Measurements from ENCODE around the gene CMIP.
"Not testable (repeated sequence)": the region's sequence is repeated elsewhere in the genome, so short reads cannot be mapped to it uniquely, and the experiment has no call there.

The CMIP gene

DNA sequence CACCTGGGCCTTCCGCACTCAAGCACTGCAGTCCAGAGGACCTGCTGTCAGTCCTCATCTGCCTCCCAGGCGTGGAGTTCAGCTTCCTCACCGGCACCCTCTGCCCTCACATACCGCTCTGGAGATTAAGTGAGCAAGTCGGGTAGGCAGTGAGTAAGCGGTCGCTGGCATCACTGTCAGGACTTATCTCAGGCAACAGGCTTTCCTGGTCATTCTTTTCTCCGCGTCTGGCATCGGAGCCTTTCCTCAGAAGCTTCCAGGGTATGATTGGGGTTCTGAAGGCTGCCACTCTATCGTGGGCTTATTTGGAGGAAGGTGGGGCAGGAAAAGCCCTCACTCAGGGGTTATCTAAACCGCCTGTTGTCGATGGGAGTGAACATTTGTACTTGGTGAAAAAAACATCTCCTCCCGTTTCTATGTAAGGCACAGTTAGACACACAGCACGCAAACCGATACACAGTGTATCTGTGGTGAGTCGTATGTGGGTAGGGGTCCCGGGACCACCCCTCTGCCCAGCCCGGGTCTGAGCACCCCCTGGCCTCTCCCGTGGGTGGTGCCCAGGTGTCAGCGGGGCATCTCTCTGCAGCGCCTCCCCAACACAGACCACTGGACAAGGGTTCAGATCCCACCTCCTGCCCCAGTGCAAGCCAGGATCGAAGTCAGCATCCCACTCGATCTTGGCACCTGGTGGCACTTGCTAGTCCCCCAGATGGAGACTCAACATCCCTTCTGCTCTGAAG, 242.0 kb downstream of the CMIP start:
- peaks cover 0 to 37% (median 22%) of the 10 kb centered on the region in 4 experiments for H3K4me1 ChIP-seq (ENCODE audit: control extremely low read depth in 1 of 4, control insufficient read depth in 4 of 4, insufficient read depth in 4 of 4, low read length in 3 of 4)
- 32% methylated on average over 19 of the region's 24 CpGs for WGBS (ENCODE audit: insufficient coverage)
- H3K27ac ChIP-seq (ENCODE audit: insufficient read depth in 1 of 2, low read depth in 1 of 2, low read length in 2 of 2, poor library complexity in 1 of 2, severe bottlenecking in 2 of 2) = peak overlapping the region; percentile 74 to 84
- H3K9me3 ChIP-seq (ENCODE audit: control extremely low read depth in 1 of 5, control insufficient read depth in 4 of 5, insufficient read depth in 2 of 5, low read depth in 1 of 5, low read length in 4 of 5) = no peaks in the 10 kb centered on the region
- H3K27me3 ChIP-seq (replicated peaks in 2 of 5; ENCODE audit: control insufficient read depth in 4 of 5, insufficient read depth in 5 of 5, low read length in 4 of 5) = no peaks in the 10 kb centered on the region
- peak overlapping the region in 3 of 7 experiments; percentile 2 to 41 (median 4) for H3K4me3 ChIP-seq (ENCODE audit: control insufficient read depth in 1 of 7, extremely low read depth in 1 of 7, insufficient read depth in 4 of 7, low read depth in 2 of 7, low read length in 6 of 7)
- CTCF ChIA-PET = interaction anchor here (0.9 to 3.1 kb wide), 6 partner anchors 10 to 62 kb away, joined by 3 to 29 read pairs (median 6); no protein-coding TSS in a partner anchor
- peak; percentile 92 to 96 (median 94) for DNase-seq
- peaks cover 2 to 42% (median 3%) of the 10 kb centered on the region in 4 experiments for H3K36me3 ChIP-seq (ENCODE audit: control insufficient read depth in 4 of 4, insufficient read depth in 4 of 4, low read length in 3 of 4)
- POLR2A ChIA-PET = interaction anchor here (0.6 to 1.6 kb wide), 4 partner anchors 9 to 54 kb away, joined by 3 to 5 read pairs (median 4); no protein-coding TSS in a partner anchor

DNA sequence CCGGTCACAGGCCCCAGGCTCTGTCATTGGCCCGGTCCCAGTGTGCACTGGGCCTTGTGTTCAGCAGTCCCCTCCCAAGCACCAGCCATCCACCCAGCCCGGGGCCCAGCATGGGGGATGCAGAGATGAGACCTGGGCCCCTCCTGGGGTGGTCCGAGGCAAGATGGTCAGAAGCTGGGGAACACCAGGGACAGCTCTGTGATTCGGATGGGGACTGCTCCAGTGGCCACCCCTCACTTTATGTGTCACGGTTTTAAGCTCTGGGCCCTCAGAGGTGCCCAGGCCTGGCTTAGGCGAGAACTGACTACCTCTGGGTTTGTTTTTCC, 242.5 kb downstream of the CMIP start:
- CTCF ChIA-PET = interaction anchor here (0.9 to 3.1 kb wide), 7 partner anchors 9 to 70 kb away, joined by 3 to 29 read pairs (median 4); no protein-coding TSS in a partner anchor
- Histone ChIP-seq H3K36me3 (ENCODE audit: control insufficient read depth in 4 of 4, insufficient read depth in 4 of 4, low read length in 3 of 4) (peaks cover 0 to 45% (median 8%) of the 10 kb centered on the region in 4 experiments), H3K4me1 (ENCODE audit: control extremely low read depth in 1 of 4, control insufficient read depth in 4 of 4, insufficient read depth in 4 of 4, low read length in 3 of 4) (peaks cover 0 to 37% (median 22%) of the 10 kb centered on the region in 4 experiments), H3K27me3 (replicated peaks in 2 of 5; ENCODE audit: control insufficient read depth in 4 of 5, insufficient read depth in 5 of 5, low read length in 4 of 5) (no peaks in the 10 kb centered on the region), H3K4me3 (ENCODE audit: control insufficient read depth in 1 of 7, extremely low read depth in 1 of 7, insufficient read depth in 4 of 7, low read depth in 2 of 7, low read length in 6 of 7) (peak overlapping the region in 1 of 7 experiments; percentile 4), H3K9me3 (ENCODE audit: control extremely low read depth in 1 of 5, control insufficient read depth in 4 of 5, insufficient read depth in 2 of 5, low read depth in 1 of 5, low read length in 4 of 5) (no peaks in the 10 kb centered on the region), H3K27ac (ENCODE audit: insufficient read depth in 1 of 2, low read depth in 1 of 2, low read length in 2 of 2, poor library complexity in 1 of 2, severe bottlenecking in 2 of 2) (peak overlapping the region; percentile 74 to 84)
- 98% methylated on average over 5 of the region's 7 CpGs for WGBS (ENCODE audit: insufficient coverage)
- DNase-seq = no peak
- POLR2A ChIA-PET = interaction anchor here (1.4 kb wide), 1 partner anchor 8 kb away, joined by 5 read pairs; no protein-coding TSS in a partner anchor

DNA sequence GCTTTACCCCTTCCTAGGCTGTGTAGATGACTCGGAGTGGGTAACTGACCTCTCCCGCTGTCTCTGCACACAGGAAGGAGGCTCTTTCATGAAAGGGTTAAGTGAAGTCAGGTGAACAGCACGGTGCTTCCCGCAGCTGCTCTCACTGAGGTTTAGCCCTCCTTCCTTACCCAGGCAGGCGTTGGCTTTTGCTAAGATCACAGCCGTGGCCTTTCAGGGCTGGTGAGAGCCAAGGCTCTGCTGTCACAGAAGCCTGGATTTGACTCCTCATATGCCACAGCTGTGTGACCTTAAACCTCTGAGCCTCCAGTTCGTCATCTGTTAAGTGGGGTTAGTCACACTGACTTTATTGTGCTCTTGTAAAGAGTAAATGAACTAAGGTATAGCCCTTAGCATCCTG, 243.6 kb downstream of the CMIP start:
- WGBS (ENCODE audit: insufficient coverage) = 35% methylated on average over 5 of the region's 7 CpGs
- ChIA-PET CTCF (interaction anchor here (1.2 to 3.1 kb wide), 5 partner anchors 8 to 71 kb away, joined by 3 to 29 read pairs (median 4); no protein-coding TSS in a partner anchor), POLR2A (no interaction called here)
- Histone ChIP-seq H3K27ac (ENCODE audit: insufficient read depth in 1 of 2, low read depth in 1 of 2, low read length in 2 of 2, poor library complexity in 1 of 2, severe bottlenecking in 2 of 2) (peak overlapping the region; percentile 74 to 84), H3K27me3 (replicated peaks in 2 of 5; ENCODE audit: control insufficient read depth in 4 of 5, insufficient read depth in 5 of 5, low read length in 4 of 5) (no peaks in the 10 kb centered on the region), H3K4me1 (ENCODE audit: control extremely low read depth in 1 of 4, control insufficient read depth in 4 of 4, insufficient read depth in 4 of 4, low read length in 3 of 4) (peaks cover 0 to 37% (median 22%) of the 10 kb centered on the region in 4 experiments), H3K9me3 (ENCODE audit: control extremely low read depth in 1 of 5, control insufficient read depth in 4 of 5, insufficient read depth in 2 of 5, low read depth in 1 of 5, low read length in 4 of 5) (no peaks in the 10 kb centered on the region), H3K4me3 (ENCODE audit: control insufficient read depth in 1 of 7, extremely low read depth in 1 of 7, insufficient read depth in 4 of 7, low read depth in 2 of 7, low read length in 6 of 7) (no peak overlapping the region), H3K36me3 (ENCODE audit: control insufficient read depth in 4 of 4, insufficient read depth in 4 of 4, low read length in 3 of 4) (peaks cover 0 to 56% (median 16%) of the 10 kb centered on the region in 4 experiments)
- DNase-seq = no peak

DNA sequence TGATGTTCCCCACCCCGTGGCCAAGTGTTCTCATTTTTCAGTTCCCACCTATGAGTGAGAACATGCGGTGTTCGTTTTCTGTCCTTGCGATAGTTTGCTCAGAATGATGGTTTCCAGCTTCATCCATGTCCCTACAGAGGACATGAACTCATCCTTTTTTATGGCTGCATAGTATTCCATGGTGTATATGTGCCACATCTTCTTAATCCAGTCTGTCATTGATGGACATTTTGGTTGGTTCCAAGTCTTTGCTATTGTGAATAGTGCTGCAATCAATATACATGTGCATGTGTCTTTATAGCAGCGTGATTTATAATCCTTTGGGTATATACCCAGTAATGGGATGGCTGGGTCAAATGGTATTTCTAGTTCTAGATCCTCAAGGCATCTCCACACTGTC, 244.2 kb downstream of the CMIP start:
- DNase-seq; H3K27me3 ChIP-seq (replicated peaks in 2 of 5; ENCODE audit: control insufficient read depth in 4 of 5, insufficient read depth in 5 of 5, low read length in 4 of 5); POLR2A ChIA-PET; H3K4me3 ChIP-seq (ENCODE audit: control insufficient read depth in 1 of 7, extremely low read depth in 1 of 7, insufficient read depth in 4 of 7, low read depth in 2 of 7, low read length in 6 of 7); H3K27ac ChIP-seq (ENCODE audit: insufficient read depth in 1 of 2, low read depth in 1 of 2, low read length in 2 of 2, poor library complexity in 1 of 2, severe bottlenecking in 2 of 2); H3K9me3 ChIP-seq (ENCODE audit: control extremely low read depth in 1 of 5, control insufficient read depth in 4 of 5, insufficient read depth in 2 of 5, low read depth in 1 of 5, low read length in 4 of 5): not testable (repeated sequence)
- CTCF ChIA-PET = interaction anchor here (2.8 to 3.1 kb wide), 2 partner anchors 8 to 67 kb away, joined by 9 to 29 read pairs; no protein-coding TSS in a partner anchor
- Histone ChIP-seq H3K4me1 (ENCODE audit: control extremely low read depth in 1 of 4, control insufficient read depth in 4 of 4, insufficient read depth in 4 of 4, low read length in 3 of 4) (peaks cover 0 to 37% (median 22%) of the 10 kb centered on the region in 4 experiments), H3K36me3 (ENCODE audit: control insufficient read depth in 4 of 4, insufficient read depth in 4 of 4, low read length in 3 of 4) (peaks cover 0 to 63% (median 18%) of the 10 kb centered on the region in 4 experiments)
- 89% methylated on average over 1 of the region's 5 CpGs for WGBS (ENCODE audit: insufficient coverage)

GRCh38 chr16:81692021-81692420, 247.4 kb downstream of the CMIP start:
- CTCF ChIA-PET = interaction anchor here (0.9 to 14.1 kb wide), 3 partner anchors 27 to 71 kb away, joined by 3 to 234 read pairs (median 3); no protein-coding TSS in a partner anchor
- Histone ChIP-seq H3K4me3 (ENCODE audit: control insufficient read depth in 1 of 7, extremely low read depth in 1 of 7, insufficient read depth in 4 of 7, low read depth in 2 of 7, low read length in 6 of 7) (no peak overlapping the region), H3K36me3 (ENCODE audit: control insufficient read depth in 4 of 4, insufficient read depth in 4 of 4, low read length in 3 of 4) (peaks cover 3 to 61% (median 28%) of the 10 kb centered on the region in 4 experiments), H3K4me1 (ENCODE audit: control extremely low read depth in 1 of 4, control insufficient read depth in 4 of 4, insufficient read depth in 4 of 4, low read length in 3 of 4) (peaks cover 0 to 40% (median 18%) of the 10 kb centered on the region in 4 experiments), H3K27me3 (replicated peaks in 2 of 5; ENCODE audit: control insufficient read depth in 4 of 5, insufficient read depth in 5 of 5, low read length in 4 of 5) (no peaks in the 10 kb centered on the region), H3K9me3 (ENCODE audit: control extremely low read depth in 1 of 5, control insufficient read depth in 4 of 5, insufficient read depth in 2 of 5, low read depth in 1 of 5, low read length in 4 of 5) (no peaks in the 10 kb centered on the region), H3K27ac (ENCODE audit: insufficient read depth in 1 of 2, low read depth in 1 of 2, low read length in 2 of 2, poor library complexity in 1 of 2, severe bottlenecking in 2 of 2) (no peak overlapping the region)
- 98% methylated on average over 16 of the region's 16 CpGs for WGBS (ENCODE audit: insufficient coverage)
- DNase-seq = no peak
- POLR2A ChIA-PET = no interaction called here

- Histone ChIP-seq H3K27me3 (replicated peaks in 2 of 5; ENCODE audit: control insufficient read depth in 4 of 5, insufficient read depth in 5 of 5, low read length in 4 of 5) (no peaks in the 10 kb centered on the region), H3K27ac (ENCODE audit: insufficient read depth in 1 of 2, low read depth in 1 of 2, low read length in 2 of 2, poor library complexity in 1 of 2, severe bottlenecking in 2 of 2) (no peak overlapping the region), H3K4me3 (ENCODE audit: control insufficient read depth in 1 of 7, extremely low read depth in 1 of 7, insufficient read depth in 4 of 7, low read depth in 2 of 7, low read length in 6 of 7) (no peak overlapping the region), H3K9me3 (ENCODE audit: control extremely low read depth in 1 of 5, control insufficient read depth in 4 of 5, insufficient read depth in 2 of 5, low read depth in 1 of 5, low read length in 4 of 5) (no peaks in the 10 kb centered on the region), H3K4me1 (ENCODE audit: control extremely low read depth in 1 of 4, control insufficient read depth in 4 of 4, insufficient read depth in 4 of 4, low read length in 3 of 4) (peaks cover 0 to 36% (median 14%) of the 10 kb centered on the region in 4 experiments), H3K36me3 (ENCODE audit: control insufficient read depth in 4 of 4, insufficient read depth in 4 of 4, low read length in 3 of 4) (peaks cover 3 to 56% (median 29%) of the 10 kb centered on the region in 4 experiments)
- ChIA-PET CTCF (interaction anchor here (0.6 to 14.1 kb wide), 2 partner anchors 56 to 72 kb away, joined by 3 to 234 read pairs; no protein-coding TSS in a partner anchor), POLR2A (no interaction called here)
- WGBS (ENCODE audit: insufficient coverage) = 98% methylated on average over 14 of the region's 15 CpGs
- no peak for DNase-seq
These were observed 248.0 kb downstream of the CMIP start for GRCh38 chr16:81692571-81692970.

All from common myeloid progenitor, CD34-positive (primary cell).